Spleen (tissue), 11 donors: ENCODE data around the gene DAAM2. TPM values are rescaled to one million over a fixed set of nuclear protein-coding genes. Genes with fewer than 3 reads are reported as not detected.

Experiments
- DNase-seq: peaks from one replicate; pipeline ENCODE4 v3.0.0-alpha.2; 2020
- H3K27ac ChIP-seq, 8 donors: fragments of 200-600 bp; sonication (generic) in 7 of 8; 1 replicate in 4 of 8; 2 replicates in 4 of 8; pipeline versions ENCODE4 v1.5.0 to v1.8.0; 2016 to 2021; ENCODE audit warnings: inconsistent platforms in 4 of 8, mild to moderate bottlenecking in 4 of 8, moderate library complexity in 1 of 8
- H3K27me3 ChIP-seq, 7 donors: fragments of 200-600 bp; sonication (generic) in 6 of 7; replicated peaks in 1 of 7; 1 replicate in 4 of 7; 2 replicates in 3 of 7; pipeline versions ENCODE4 v1.5.0 to v1.8.0; 2016 to 2021; ENCODE audit warnings: inconsistent platforms in 3 of 7, mild to moderate bottlenecking in 1 of 7
- H3K36me3 ChIP-seq, 6 donors: fragments of 200-600 bp; sonication (generic) in 5 of 6; 1 replicate in 4 of 6; 2 replicates in 2 of 6; pipeline versions ENCODE4 v1.5.0 to v1.8.0; 2016 to 2021; ENCODE audit warnings: inconsistent platforms in 2 of 6
- H3K4me1 ChIP-seq, 6 donors: fragments of 200-600 bp; sonication (generic) in 5 of 6; 1 replicate in 3 of 6; 2 replicates in 3 of 6; pipeline versions ENCODE4 v1.5.0 to v1.8.0; 2016 to 2021; ENCODE audit warnings: inconsistent platforms in 3 of 6
- H3K4me3 ChIP-seq, 8 donors: fragments of 200-600 bp; sonication (generic) in 7 of 8; 1 replicate in 4 of 8; 2 replicates in 4 of 8; pipeline versions ENCODE4 v1.5.0 to v1.8.0; 2016 to 2021; ENCODE audit warnings: inconsistent platforms in 4 of 8, mild to moderate bottlenecking in 4 of 8, moderate library complexity in 2 of 8
- H3K9me3 ChIP-seq, 8 donors: fragments of 200-600 bp; sonication (generic) in 7 of 8; 1 replicate in 4 of 8; 2 replicates in 4 of 8; pipeline versions ENCODE4 v1.5.0 to v1.8.0; 2016 to 2021; ENCODE audit warnings: inconsistent platforms in 4 of 8
- CTCF ChIP-seq, 11 experiments: fragments of 200-600 bp in 7 of 11; fragments of 450-650 bp in 4 of 11; sonication (generic) in 4 of 11; IDR thresholded peaks in 8 of 11; conservative IDR thresholded peaks in 3 of 11; 1 replicate in 7 of 11; 2 replicates in 4 of 11; pipeline versions ENCODE4 v1.4.0 to v1.8.0; 2016 to 2021; ENCODE audit warnings: antibody characterized with exemption in 11 of 11, inconsistent platforms in 4 of 11, mild to moderate bottlenecking in 1 of 11
- POLR2A ChIP-seq, 3 donors: fragments of 450-650 bp; IDR thresholded peaks; one replicate each; pipeline ENCODE4 v1.5.1; 2017; ENCODE audit warnings: antibody characterized with exemption in 3 of 3, mild to moderate bottlenecking in 1 of 3
- POLR2AphosphoS5 ChIP-seq, 3 donors: sonication (generic); formaldehyde crosslinking; IDR thresholded peaks; one replicate each; pipeline ENCODE4 v1.5.1; 2017; ENCODE audit warnings: antibody characterized with exemption in 3 of 3
- WGBS, 5 donors: extraction: QIAGEN DNeasy Blood & Tissue Kit in 3 of 5; methylation state at CpG; one replicate each; pipeline versions ENCODE4 v1.1.5 to v1.1.7; 2013 to 2018; 5-methylcytosine and 5-hydroxymethylcytosine counted together
- intact Hi-C: fragments of 100-400 bp; cut with DNase I; formaldehyde crosslinking; loops from one replicate; pipeline ENCODE4 v1.15.0; 2023; ENCODE audit warnings: low total_unique reads
- polyA plus RNA-seq, 3 donors: library from polyadenylated mRNA; stranded (reverse); fragments of 200-250 nt; gene quantifications; one replicate each; pipeline ENCODE4 v1.2.1, GENCODE V29; 2013
- total RNA-seq, 7 donors: library from RNA; depleted of rRNA in 3 of 7; stranded (reverse); fragments of >200 nt in 3 of 7; fragmentation: NEBNext Ultra II Directional in 4 of 7; extraction: Animal tissue kit (Norgen Biotek cat#: 25700) in 4 of 7; gene quantifications; one replicate each; pipeline versions ENCODE4 v1.1.0 to v1.2.1, GENCODE V29; 2016 to 2021
- donor health status: healthy with polysubstance abuse.
- donor health status: DM: no; HTN: no; CAD: no; lungs with moderate emphysema.
- donor health status: DM: no; HTN: no; CAD: no.
- donor health status: Bipolar disorder and iron deficiency.
- donor health status: healthy.
- donor health status: DM: no; HTN: no; CAD: no.
- donor health status: DM: yes; HTN: yes; CAD: no.

DAAM2 gene
- total and polyA plus RNA-seq, 10 donors, result 6.0 to 115 (median 73.8) TPM

GRCh38 chr6:39912446-39912845 lies 120.3 kb downstream of the DAAM2 start:
- Histone ChIP-seq H3K36me3 (peaks cover 0 to 43% (median 5%) of the 10 kb centered on the region in 6 donors), H3K4me3 (no peak overlapping the region)
- no peak for DNase-seq

GRCh38 chr6:39913391-39913916 lies 121.3 kb downstream of the DAAM2 start:
- no peak overlapping the region for H3K27ac ChIP-seq
- 89 to 94% (median 92%) methylated on average over 12 of the region's 12 CpGs for WGBS, 5 donors
- TF ChIP-seq CTCF (IDR thresholded peaks at IDR 0.05 in 8 of 11, conservative IDR thresholded peaks at IDR 0.05 in 3 of 11) (no peak), POLR2AphosphoS5 (IDR thresholded peaks at IDR 0.05) (no peak), POLR2A (IDR thresholded peaks at IDR 0.05) (no peak)
- no peaks in the 10 kb centered on the region for H3K27me3 ChIP-seq
- H3K4me3 ChIP-seq, result no peak overlapping the region
- peaks cover 0 to 43% (median 5%) of the 10 kb centered on the region in 6 donors for H3K36me3 ChIP-seq
- intact Hi-C loops, result no loop called here
- no peaks in the 10 kb centered on the region for H3K4me1 ChIP-seq
- no peak for DNase-seq
- H3K9me3 ChIP-seq, result no peaks in the 10 kb centered on the region

More at GRCh38 chr6:39912446-39912845, 120.3 kb downstream of the DAAM2 start:
- no peaks in the 10 kb centered on the region for H3K27me3 ChIP-seq
- TF ChIP-seq POLR2A (IDR thresholded peaks at IDR 0.05), result no peak
- TF ChIP-seq POLR2AphosphoS5 (IDR thresholded peaks at IDR 0.05), result no peak
- no peak for TF ChIP-seq CTCF (IDR thresholded peaks at IDR 0.05 in 8 of 11, conservative IDR thresholded peaks at IDR 0.05 in 3 of 11)
- whole genome bisulfite sequencing, 5 donors, result 87 to 93% (median 89%) methylated on average over 1 to 4 of the region's 4 CpGs
- H3K4me1 ChIP-seq, result no peaks in the 10 kb centered on the region
- H3K9me3 ChIP-seq, result no peaks in the 10 kb centered on the region
- H3K27ac ChIP-seq, result no peak overlapping the region
- intact Hi-C loops, result no loop called here

- H3K4me3 ChIP-seq, result no peak overlapping the region
- H3K9me3 ChIP-seq, result no peaks in the 10 kb centered on the region
- WGBS, 5 donors, result 88 to 94% (median 91%) methylated on average over 3 of the region's 3 CpGs
- no peak overlapping the region for H3K27ac ChIP-seq
- no peaks in the 10 kb centered on the region for H3K27me3 ChIP-seq
- intact Hi-C loops, result no loop called here
- no peak for TF ChIP-seq POLR2AphosphoS5 (IDR thresholded peaks at IDR 0.05)
- no peak for TF ChIP-seq POLR2A (IDR thresholded peaks at IDR 0.05)
- TF ChIP-seq CTCF (IDR thresholded peaks at IDR 0.05 in 8 of 11, conservative IDR thresholded peaks at IDR 0.05 in 3 of 11), result no peak
- no peak for DNase-seq
- H3K36me3 ChIP-seq, result peaks cover 0 to 43% (median 5%) of the 10 kb centered on the region in 6 donors
- no peaks in the 10 kb centered on the region for H3K4me1 ChIP-seq
Measured at GRCh38 chr6:39914239-39914638, 122.1 kb downstream of the DAAM2 start.

- DNase-seq, result no peak
- no peak overlapping the region for H3K4me3 ChIP-seq
- peaks cover 0 to 43% (median 5%) of the 10 kb centered on the region in 6 donors for H3K36me3 ChIP-seq
- 87 to 99% (median 93%) methylated on average over 5 of the region's 5 CpGs for WGBS, 5 donors
- intact Hi-C loops, result no loop called here
- H3K4me1 ChIP-seq, result no peaks in the 10 kb centered on the region
- no peak overlapping the region for H3K27ac ChIP-seq
- no peaks in the 10 kb centered on the region for H3K27me3 ChIP-seq
- H3K9me3 ChIP-seq, result no peaks in the 10 kb centered on the region
- TF ChIP-seq CTCF (IDR thresholded peaks at IDR 0.05 in 8 of 11, conservative IDR thresholded peaks at IDR 0.05 in 3 of 11), result no peak
- no peak for TF ChIP-seq POLR2AphosphoS5 (IDR thresholded peaks at IDR 0.05)
- no peak for TF ChIP-seq POLR2A (IDR thresholded peaks at IDR 0.05)
Measured at GRCh38 chr6:39915866-39916265, 123.7 kb downstream of the DAAM2 start.
